PC-9 (cell line): ENCODE results near the gene RAB20. TPM values are rescaled to one million over a fixed set of nuclear protein-coding genes. Genes with fewer than 3 reads are reported as not detected.

Experiments used
- BruUV-seq: library from RNA; stranded (reverse); fragments of 400-500 nt; replicated peaks from 2 replicates; lab custom pipeline; 2021; lab: Mats Ljungman, UMichigan
- CTCF ChIA-PET: fragments of 300-600 bp; sonication (Branson Sonifier 250); formaldehyde crosslinking; loops from one replicate; lab custom pipeline; 2022; ENCODE audit warnings: antibody characterized with exemption; lab: Charles Lee
- POLR2A ChIA-PET: fragments of 300-600 bp; sonication (Branson Sonifier 250); formaldehyde crosslinking; loops from one replicate; lab custom pipeline; 2022; ENCODE audit warnings: antibody characterized with exemption; ENCODE audit not compliant: unreplicated experiment; lab: Charles Lee
- DNase-seq, 2 experiments: peaks; one replicate each; pipeline versions ENCODE4 v3.0.0 to v3.0.0-alpha.2; 2015 to 2022; ENCODE audit warnings: mixed read lengths in 1 of 2
- H2AFZ ChIP-seq: fragments of 200-600 bp; sonication (generic); 2 replicates; pipeline ENCODE4 v1.8.1; 2017; ENCODE audit warnings: antibody characterized with exemption
- H3F3A ChIP-seq: fragments of 200-600 bp; sonication (generic); 2 replicates; pipeline ENCODE4 v1.8.1; 2017; ENCODE audit warnings: antibody characterized with exemption, mild to moderate bottlenecking, low read depth; ENCODE audit not compliant: insufficient read depth
- H3K27ac ChIP-seq: fragments of 200-600 bp; sonication (generic); 2 replicates; pipeline ENCODE4 v1.6.1; 2016; ENCODE audit warnings: mixed run types
- H3K27me3 ChIP-seq: fragments of 200-600 bp; sonication (generic); 2 replicates; pipeline ENCODE4 v1.6.1; 2016; ENCODE audit warnings: low read depth, mixed run types; ENCODE audit not compliant: insufficient read depth
- H3K36me3 ChIP-seq: fragments of 200-600 bp; sonication (generic); 2 replicates; pipeline ENCODE4 v1.6.1; 2016; ENCODE audit warnings: low read depth, mixed run types
- H3K4me1 ChIP-seq: fragments of 200-600 bp; sonication (generic); replicated peaks from 2 replicates; pipeline ENCODE4 v1.6.1; 2016; ENCODE audit warnings: mixed run types; ENCODE audit not compliant: insufficient read depth
- H3K4me2 ChIP-seq: fragments of 200-600 bp; sonication (generic); 2 replicates; pipeline ENCODE4 v1.6.1; 2017; ENCODE audit warnings: mixed run types
- H3K4me3 ChIP-seq: fragments of 200-600 bp; sonication (generic); 2 replicates; pipeline ENCODE4 v1.6.1; 2016; ENCODE audit warnings: mixed run types
- H3K79me2 ChIP-seq: fragments of 200-600 bp; sonication (generic); 2 replicates; pipeline ENCODE4 v1.6.1; 2017; ENCODE audit warnings: low read depth, mixed run types
- H3K9me2 ChIP-seq: fragments of 200-600 bp; sonication (generic); 2 replicates; pipeline ENCODE4 v1.8.1; 2017; ENCODE audit warnings: mild to moderate bottlenecking; ENCODE audit not compliant: insufficient read depth
- H3K9me3 ChIP-seq: fragments of 200-600 bp; sonication (generic); 2 replicates; pipeline ENCODE4 v1.8.1; 2016; ENCODE audit warnings: low read depth; ENCODE audit not compliant: insufficient read depth
- H4K20me1 ChIP-seq: fragments of 200-600 bp; sonication (generic); 2 replicates; pipeline ENCODE4 v1.8.1; 2017; ENCODE audit not compliant: insufficient read depth
- CTCF ChIP-seq: fragments of 200-600 bp; sonication (generic); conservative IDR thresholded peaks from 2 replicates; pipeline ENCODE4 v1.6.1; 2017; ENCODE audit warnings: mixed run types, antibody characterized with exemption, mild to moderate bottlenecking, moderate library complexity
- EZH2 ChIP-seq: fragments of 200-600 bp; sonication (generic); IDR thresholded peaks from 2 replicates; pipeline ENCODE4 v1.8.0; 2017; ENCODE audit warnings: antibody characterized with exemption, low read depth
- intact Hi-C: fragments of 100-400 bp; cut with micrococcal nuclease; formaldehyde crosslinking; loops from one replicate; pipeline ENCODE4 v1.10.0; 2022; ENCODE audit not compliant: unreplicated experiment
- total RNA-seq: library from RNA; stranded (reverse); gene quantifications from 2 replicates; pipeline ENCODE4 v1.2.3, GENCODE V29; 2021

The RAB20 gene
- total RNA-seq, 1 experiment from 2014 or later = 31.9 TPM

GRCh38 chr13:110483386-110483968 lies 78.0 kb downstream of the RAB20 start:
- H3K36me3 ChIP-seq = no peaks in the 10 kb centered on the region
- H3K9me2 ChIP-seq = no peaks in the 10 kb centered on the region
- ChIA-PET POLR2A (no interaction called here), CTCF (no interaction called here)
- no peaks in the 10 kb centered on the region for H3K4me1 ChIP-seq
- H2AFZ ChIP-seq = no peak overlapping the region
- no peak overlapping the region for H3K4me2 ChIP-seq
- TF ChIP-seq CTCF = no peak
- TF ChIP-seq EZH2 = no peak
- no peak overlapping the region for H3K4me3 ChIP-seq
- H3K27me3 ChIP-seq = peaks cover 25% of the 10 kb centered on the region
- H3K27ac ChIP-seq = no peak overlapping the region
- no peak for DNase-seq
- no peaks in the 10 kb centered on the region for H4K20me1 ChIP-seq
- no peaks in the 10 kb centered on the region for H3K79me2 ChIP-seq
- H3F3A ChIP-seq = no peaks in the 10 kb centered on the region
- BruUV-seq = no TSS peak
- intact Hi-C loops = no loop called here
- no peaks in the 10 kb centered on the region for H3K9me3 ChIP-seq

GRCh38 chr13:110480161-110480560 lies 81.4 kb downstream of the RAB20 start:
- Histone ChIP-seq H3K79me2 (no peaks in the 10 kb centered on the region), H3K9me3 (no peaks in the 10 kb centered on the region), H2AFZ (no peak overlapping the region), H3K27me3 (peaks cover 25% of the 10 kb centered on the region), H3K9me2 (no peaks in the 10 kb centered on the region), H3K4me1 (no peaks in the 10 kb centered on the region), H3K36me3 (no peaks in the 10 kb centered on the region), H3K4me3 (no peak overlapping the region), H4K20me1 (no peaks in the 10 kb centered on the region), H3K27ac (no peak overlapping the region), H3F3A (no peaks in the 10 kb centered on the region), H3K4me2 (no peak overlapping the region)
- ChIA-PET CTCF (no interaction called here), POLR2A (no interaction called here)
- intact Hi-C loops = no loop called here
- BruUV-seq = no TSS peak
- TF ChIP-seq EZH2 (no peak), CTCF (no peak)
- no peak for DNase-seq

- no peak overlapping the region for H3K4me2 ChIP-seq
- H3K36me3 ChIP-seq = no peaks in the 10 kb centered on the region
- H3K27me3 ChIP-seq = peaks cover 25% of the 10 kb centered on the region
- 0 out of 2 replicates have a peak, but pooled peaks cover 2% of the 10 kb centered on the region for H3F3A ChIP-seq
- POLR2A ChIA-PET = no interaction called here
- no peaks in the 10 kb centered on the region for H3K9me2 ChIP-seq
- no TSS peak for BruUV-seq
- intact Hi-C loops = no loop called here
- TF ChIP-seq EZH2 = no peak
- no peak for TF ChIP-seq CTCF
- no peaks in the 10 kb centered on the region for H4K20me1 ChIP-seq
- DNase-seq = no peak
- no peak overlapping the region for H2AFZ ChIP-seq
- no peaks in the 10 kb centered on the region for H3K79me2 ChIP-seq
- H3K4me1 ChIP-seq = no peaks in the 10 kb centered on the region
- CTCF ChIA-PET = no interaction called here
- no peak overlapping the region for H3K4me3 ChIP-seq
- H3K9me3 ChIP-seq = no peaks in the 10 kb centered on the region
- H3K27ac ChIP-seq = no peak overlapping the region
These were observed 81.9 kb downstream of the RAB20 start for GRCh38 chr13:110479648-110480047.
